Kasumi-1 (cell line): ENCODE data around the gene KIF24.
"Not testable (repeated sequence)": the region's sequence is repeated elsewhere in the genome, so short reads cannot be mapped to it uniquely, and the experiment has no call there.

ENCODE experiments used
- DNase-seq, 2 experiments: peaks; one replicate each; lab custom pipeline; 2025; lab: John Stamatoyannopoulos, UW

KIF24 gene, protein sequence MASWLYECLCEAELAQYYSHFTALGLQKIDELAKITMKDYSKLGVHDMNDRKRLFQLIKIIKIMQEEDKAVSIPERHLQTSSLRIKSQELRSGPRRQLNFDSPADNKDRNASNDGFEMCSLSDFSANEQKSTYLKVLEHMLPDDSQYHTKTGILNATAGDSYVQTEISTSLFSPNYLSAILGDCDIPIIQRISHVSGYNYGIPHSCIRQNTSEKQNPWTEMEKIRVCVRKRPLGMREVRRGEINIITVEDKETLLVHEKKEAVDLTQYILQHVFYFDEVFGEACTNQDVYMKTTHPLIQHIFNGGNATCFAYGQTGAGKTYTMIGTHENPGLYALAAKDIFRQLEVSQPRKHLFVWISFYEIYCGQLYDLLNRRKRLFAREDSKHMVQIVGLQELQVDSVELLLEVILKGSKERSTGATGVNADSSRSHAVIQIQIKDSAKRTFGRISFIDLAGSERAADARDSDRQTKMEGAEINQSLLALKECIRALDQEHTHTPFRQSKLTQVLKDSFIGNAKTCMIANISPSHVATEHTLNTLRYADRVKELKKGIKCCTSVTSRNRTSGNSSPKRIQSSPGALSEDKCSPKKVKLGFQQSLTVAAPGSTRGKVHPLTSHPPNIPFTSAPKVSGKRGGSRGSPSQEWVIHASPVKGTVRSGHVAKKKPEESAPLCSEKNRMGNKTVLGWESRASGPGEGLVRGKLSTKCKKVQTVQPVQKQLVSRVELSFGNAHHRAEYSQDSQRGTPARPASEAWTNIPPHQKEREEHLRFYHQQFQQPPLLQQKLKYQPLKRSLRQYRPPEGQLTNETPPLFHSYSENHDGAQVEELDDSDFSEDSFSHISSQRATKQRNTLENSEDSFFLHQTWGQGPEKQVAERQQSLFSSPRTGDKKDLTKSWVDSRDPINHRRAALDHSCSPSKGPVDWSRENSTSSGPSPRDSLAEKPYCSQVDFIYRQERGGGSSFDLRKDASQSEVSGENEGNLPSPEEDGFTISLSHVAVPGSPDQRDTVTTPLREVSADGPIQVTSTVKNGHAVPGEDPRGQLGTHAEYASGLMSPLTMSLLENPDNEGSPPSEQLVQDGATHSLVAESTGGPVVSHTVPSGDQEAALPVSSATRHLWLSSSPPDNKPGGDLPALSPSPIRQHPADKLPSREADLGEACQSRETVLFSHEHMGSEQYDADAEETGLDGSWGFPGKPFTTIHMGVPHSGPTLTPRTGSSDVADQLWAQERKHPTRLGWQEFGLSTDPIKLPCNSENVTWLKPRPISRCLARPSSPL (N-terminal part only)

DNA sequence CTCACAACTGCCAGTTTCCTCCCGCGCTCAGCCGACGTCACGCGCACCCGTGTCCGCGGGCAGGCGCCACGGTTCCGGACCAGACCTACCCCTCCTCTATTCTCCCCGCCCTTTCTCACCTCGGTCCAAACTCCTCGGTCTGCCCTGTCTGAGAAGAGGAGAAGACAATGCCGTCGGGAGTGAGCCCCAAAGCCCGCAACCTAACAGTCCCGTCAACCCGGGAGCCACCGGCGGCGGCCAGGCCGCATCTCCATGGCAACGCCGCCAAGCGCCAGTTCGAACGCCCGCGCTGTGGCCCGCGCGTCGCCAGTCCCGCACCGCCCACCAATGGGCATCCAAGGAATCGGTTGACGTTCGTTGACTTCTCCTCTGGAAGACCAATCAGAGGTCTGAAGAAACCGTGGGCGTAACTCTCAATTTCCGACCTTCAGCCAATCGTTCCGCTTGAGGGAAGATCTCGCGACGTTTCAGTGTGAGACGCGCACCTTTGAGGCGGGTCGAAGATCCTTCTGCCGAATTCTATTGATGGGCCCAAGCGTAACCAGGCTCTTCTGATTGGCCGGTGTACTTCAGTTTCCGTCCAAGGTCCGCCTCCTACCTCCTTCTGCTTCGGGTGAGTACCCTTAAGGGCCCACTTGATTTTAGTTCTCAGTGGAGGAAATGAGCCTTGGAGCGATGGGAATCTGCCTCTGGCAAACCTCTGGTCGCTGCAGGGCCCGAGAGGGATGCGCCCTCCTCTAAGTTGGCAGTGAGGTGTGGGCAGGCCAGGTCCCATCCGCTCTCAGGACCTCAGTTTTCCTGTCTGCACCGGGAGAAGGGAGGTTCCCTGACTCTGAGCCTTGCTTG lies at the start of gene KIF24, which contains the start of gene NUDT2:
Gene KIF24, minus strand, starts transcription at position 282 of the 846 bp plus-strand sequence. CDS start 17,922 bp downstream, outside the sequence.
Gene NUDT2, plus strand, starts transcription at position 583 of the 846 bp plus-strand sequence. CDS start 9,471 bp downstream, outside the sequence.
- peak; percentile 100 for DNase-seq

DNA sequence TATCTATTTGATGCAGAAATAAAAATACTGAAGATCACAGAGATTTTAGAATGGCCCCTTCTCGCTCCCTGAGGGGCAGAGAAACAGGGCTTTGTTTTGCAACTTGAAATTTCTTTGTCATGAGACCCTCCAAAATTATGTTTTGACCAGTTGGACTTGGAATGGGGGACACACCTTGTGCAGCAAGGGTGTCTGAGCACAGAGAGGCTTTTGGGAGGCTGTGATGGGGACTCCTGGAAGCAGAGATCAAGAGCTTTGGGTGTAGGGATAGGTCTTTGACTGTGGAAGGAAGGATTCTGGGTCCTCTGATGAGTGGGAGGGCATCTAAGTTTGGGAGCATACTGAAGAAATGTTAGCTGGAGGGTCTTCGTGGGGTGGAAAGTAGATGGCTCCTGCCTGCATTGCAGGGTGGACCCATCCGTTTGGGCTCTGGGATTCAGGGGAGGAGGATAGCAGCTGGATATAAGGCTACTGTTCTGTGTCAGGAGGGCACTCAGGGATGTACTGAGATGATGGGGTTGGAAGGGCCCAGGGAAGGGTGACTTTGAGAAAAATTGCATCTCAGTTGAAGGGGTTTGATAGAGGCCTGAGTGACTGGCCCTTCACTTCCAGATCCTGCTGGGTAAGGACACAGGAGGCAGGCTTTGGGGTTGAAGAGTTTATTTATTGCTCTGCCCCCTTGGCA lies 49.5 kb upstream of the KIF24 start:
- no peak for DNase-seq

DNA sequence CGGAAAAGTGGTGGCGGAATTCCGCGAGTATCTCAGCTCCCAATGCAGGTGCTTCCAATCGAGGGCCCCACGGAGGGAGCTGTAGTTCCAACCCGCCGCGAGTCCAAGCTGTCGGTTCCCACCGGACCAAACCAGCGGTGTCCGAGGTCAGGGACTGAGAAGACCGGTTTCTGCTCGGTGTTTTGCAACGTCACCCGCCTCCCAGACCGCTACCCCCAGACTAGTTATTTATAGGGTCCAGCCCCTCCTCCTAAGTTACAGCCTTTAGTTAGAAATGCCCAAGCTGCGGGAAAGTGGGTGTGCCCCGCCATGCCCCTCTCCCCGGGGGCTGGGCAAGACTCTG lies 48.3 kb upstream of the KIF24 start:
- no peak for DNase-seq

DNA sequence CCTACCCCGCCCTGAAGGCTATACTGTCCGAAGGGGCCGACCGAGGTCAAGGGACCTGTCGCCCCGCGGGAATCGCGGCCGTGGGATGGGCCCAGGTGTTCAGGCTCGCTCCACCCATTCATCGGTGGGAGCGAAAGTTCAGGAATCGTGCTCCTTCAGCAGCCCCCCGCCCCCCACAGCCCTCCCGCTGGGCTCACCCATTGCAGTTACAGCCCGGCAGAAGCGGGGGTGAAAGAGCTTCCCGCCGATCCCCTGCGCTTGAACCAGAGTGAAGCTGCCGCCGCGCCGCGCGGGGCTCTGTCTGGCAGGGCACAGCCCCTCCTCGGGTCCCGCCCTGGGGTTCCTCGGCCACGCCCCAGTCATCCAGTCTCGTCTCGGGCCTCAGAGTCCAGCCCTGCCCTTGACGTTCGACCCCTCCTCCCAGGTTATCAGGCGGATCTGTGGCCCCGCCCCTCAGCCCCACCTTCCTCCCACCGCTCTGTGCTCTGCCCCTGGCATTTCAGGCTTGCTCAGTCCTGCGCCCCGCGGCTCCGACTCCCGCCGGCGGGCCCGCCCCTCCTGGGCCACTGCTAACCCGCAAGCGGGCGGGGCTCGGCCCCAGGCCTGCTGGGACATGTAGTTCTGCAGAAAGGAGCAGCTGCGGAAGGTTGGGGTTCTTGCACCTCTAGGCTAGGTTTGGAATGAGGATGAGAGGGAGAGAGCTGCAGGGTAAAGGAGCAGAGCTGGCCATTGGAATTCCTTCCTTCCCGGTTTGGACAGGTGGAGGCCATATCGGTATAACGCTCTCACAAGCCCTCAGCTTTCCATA lies 47.7 kb upstream of the KIF24 start, which contains the start of gene MYORG:
Gene MYORG, minus strand, starts transcription at position 303 of the 808 bp plus-strand sequence. CDS start 3,955 bp downstream, outside the sequence.
- peak; percentile 96 to 97 for DNase-seq

DNA sequence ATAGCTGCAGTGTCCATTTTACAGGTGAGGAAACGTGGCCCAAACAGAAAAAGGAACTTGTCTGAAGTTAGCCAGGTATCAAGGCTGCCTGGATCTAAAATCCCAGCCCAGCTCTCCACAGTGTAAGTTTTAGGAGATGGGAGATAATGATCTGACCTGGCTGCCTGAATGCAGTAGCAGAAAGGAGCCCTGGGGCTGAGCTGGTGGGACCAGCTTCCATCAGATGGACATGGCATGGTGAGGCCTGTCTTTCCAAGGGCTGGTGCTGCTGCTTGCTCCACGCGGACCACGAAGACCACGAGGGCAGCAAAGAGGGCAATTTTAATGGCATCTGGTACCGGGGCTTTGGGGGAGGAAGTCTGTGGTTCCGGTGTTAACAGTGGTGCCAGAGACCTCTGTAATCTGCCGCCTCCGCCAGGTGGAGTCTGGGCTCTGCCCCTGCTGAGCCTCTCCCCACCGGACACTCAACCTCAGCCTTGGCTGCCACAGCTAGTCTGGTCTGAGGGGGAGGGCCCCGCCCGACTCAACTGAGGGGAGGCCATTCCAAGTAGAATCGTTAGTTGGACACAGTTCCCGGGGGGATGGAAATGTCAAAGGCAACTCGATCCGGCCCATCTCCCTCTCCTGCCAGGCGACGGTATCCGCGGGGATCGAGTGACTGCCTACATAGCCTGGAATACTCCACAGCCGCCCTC lies 47.0 kb upstream of the KIF24 start:
- peak; percentile 13 to 14 for DNase-seq

DNA sequence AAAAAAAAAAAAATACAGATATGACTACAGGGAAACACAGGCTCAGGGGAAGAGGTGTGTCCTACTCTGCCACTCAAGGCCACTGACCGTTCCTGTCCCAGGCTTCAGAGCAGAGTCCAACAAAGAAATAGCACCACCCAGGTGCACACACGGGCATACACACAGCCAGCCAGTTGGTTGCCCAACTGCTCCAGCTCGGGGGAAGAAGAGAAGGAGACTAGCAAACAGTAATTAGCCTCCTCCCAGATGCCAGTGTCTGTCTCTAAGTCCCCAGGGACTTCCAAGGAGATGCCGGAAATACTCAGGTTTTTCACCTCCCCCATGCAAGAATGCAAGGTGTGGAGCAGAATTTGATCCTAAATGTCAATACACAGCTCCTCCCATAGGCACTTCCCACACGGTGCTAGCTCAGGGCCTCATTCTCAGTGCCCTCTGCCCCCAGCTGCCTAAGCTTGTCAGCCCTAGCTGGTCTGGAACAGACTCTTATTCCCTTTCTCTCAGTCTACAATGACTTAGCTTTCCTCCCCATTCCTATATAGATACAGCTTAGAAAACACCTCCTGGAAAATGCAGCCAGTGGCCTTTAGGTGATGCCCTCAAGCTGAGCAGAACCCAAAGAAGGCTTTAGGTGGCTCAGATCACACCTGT lies 46.0 kb upstream of the KIF24 start:
- DNase-seq = no peak

DNA sequence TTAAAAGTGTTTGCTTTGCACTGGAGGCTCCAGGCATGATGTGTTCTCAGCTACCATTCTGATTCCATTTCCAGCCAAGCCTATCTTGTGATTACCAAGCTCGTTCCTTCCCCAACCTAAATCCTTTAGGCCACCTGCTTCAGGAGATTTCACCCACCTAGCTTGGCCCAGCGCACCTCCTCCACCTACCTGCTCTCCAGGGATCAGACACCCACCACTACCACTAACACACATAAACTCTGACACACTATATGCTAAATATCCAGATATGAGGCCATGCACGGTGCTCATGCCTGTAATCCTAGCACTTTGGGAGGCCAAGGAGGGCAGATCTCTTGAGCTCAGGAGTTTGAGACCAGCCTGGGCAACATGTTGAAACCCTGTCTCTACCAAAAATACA lies 45.3 kb upstream of the KIF24 start:
- no peak for DNase-seq

DNA sequence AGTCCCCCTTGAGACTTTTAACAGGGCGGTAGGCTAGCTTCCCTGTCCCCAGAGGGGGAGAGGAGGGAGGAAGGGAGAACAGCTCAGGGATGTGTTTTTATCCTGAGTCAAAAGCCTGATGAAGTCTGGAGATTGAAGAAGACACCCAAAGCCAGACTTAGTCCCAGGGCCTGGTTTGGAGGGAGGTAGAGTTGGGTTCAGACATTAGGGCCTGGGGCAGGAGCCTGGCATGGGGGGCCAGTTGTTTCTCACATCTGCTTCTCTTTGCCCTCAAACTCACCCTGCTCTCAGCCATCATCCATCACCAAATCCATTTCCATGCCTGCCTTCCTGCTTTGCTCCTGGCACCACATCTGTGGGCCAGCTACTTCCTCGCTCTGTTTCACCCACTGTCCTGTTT lies 44.7 kb upstream of the KIF24 start:
- no peak for DNase-seq

DNA sequence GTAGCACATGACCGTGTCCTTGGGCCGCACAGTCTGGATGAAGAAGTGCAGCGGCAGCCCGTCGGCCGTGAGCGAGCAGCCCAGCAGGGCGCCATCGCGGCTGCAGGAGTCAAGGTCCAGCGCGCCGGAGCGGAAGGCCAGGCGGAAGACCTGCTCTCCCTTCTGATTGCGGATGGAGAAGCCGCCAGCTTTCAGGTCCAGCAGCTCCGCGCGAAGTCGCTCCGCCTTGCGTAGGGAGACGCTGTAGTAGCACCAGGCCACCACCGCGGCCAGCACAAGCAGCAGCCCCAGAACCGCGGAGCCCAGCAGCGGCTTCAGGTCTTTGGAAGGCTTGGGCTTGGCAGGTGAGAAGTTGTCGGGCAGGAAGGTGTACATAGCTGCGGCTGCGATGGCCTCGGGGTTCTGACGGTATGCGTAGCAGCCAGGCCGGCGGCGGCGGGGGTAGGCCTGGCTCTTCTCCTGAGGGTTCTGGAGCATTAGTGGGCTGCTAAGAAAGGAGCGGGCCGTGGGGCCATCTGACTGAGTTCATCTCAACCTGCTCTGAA lies 43.5 kb upstream of the KIF24 start:
- DNase-seq = no peak

DNA sequence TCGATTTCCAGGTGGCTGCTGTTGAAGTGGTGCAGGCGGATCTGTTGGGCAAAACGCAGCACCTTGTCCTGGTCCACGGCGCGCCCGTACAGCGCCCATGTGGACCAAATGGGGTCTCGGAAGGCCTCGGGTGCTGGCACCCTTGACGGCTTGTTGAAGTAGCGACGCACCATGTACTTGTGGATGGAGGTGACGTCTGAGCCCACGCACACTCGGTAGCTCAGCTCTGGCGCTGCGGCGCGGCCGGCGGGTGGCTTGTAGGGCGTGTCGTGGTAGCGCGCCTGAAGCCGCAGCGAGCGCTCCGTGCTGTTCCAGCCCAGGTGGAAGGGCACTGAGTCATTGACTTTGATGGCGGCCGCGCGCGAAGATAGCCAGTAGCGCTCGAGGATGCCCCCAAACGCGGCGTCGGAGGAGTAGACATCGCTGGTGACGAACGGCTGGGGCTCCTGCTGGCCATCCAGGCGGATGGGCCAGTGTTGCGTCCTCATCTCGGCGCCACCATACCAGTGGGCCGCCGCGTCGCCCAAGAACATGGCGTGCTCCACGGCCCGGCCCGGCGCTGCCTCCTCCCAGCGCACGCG lies 42.9 kb upstream of the KIF24 start:
- no peak for DNase-seq

DNA sequence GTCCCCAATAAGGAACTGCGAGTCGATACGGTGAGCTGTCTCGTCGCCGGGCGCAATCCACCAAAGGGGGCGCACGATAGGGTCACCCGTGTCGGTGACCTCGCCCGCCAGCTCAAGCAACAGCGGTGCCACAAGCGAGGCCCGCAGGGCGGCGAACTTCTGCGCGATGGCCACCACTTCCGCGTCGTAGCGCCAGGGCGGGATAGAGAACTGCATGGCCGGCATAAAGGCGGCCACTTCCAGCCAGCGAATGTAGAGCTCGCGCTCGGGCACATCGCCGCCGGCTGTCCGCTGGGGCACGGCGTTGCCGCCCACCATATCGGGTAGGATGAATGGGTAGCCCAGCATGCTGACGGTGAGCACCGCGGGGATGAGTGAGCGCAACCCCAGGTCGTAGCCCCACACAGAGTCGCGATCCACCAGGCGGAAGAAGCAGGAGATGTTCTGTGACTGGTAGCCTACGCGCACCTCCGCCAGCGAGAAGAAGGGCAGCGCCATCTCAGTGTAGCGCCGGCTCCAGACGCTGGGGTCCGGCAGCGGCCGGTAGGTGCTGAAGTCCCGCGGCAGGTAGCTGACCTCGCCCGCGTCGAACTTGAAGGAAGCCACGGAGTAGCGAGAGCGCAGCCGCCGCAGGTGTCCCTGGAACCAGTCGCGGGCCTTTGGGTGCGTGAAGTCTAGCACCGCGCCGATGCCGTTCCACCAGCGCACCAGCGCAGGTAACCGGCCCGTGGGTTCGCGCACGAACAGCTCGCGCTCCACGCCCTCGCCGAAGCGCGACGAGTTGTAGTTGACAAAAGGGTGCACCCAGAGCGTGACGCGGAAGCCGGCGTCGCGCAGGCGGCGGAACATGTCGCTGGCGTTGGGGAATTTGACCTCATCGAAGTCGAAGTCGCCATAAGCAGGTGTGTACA lies 42.2 kb upstream of the KIF24 start:
- no peak for DNase-seq

DNA sequence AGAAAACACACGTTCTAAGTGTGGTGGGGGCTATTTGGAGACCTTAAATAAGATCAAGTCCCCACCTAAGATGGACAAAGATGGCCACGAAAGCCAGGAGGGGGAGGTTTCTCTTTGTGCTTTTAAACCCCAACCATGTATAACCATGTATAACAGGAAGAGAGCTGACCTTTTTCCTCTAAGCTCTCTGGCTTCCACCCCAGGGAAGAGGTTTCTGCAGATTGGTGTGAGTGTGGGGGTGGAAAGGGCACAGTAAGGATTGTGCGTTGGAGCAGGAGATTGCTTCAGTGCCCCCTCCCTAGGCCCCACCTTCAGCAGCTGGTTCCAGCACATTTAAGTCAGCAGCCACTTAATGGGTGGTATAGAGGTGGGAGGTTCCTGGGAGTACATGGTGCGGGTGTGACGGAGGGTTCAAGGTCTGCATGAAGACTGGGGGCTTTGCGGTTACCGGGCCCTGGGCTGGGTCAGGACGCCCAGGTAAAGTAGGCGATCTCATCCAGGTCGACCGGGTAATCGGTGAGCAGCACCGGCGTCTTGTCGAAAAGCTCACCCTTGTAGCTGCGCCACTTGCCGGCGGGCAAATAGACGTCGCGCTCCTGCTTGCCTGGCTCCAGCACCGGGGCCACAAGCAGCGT lies 41.4 kb upstream of the KIF24 start:
- no peak for DNase-seq

DNA sequence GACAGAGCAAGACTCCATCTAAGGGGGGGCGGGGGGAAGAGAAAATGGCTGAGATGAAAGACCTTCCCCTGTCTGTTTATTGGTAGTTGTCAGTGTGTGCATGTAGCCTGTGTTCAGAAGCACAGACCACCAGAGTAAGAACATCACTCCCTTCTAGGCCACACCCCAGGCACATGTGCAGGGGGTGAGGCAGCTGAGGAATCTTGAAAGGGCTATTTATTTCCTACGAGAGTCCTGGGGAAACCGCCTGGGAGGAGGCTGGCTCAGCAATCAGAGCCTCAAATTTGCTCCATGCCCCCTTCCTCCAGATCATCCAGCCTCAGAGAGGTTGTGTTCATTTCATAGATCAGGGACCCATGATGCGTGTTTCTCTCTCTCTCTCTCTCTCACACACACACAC lies 40.6 kb upstream of the KIF24 start:
- DNase-seq = no peak

DNA sequence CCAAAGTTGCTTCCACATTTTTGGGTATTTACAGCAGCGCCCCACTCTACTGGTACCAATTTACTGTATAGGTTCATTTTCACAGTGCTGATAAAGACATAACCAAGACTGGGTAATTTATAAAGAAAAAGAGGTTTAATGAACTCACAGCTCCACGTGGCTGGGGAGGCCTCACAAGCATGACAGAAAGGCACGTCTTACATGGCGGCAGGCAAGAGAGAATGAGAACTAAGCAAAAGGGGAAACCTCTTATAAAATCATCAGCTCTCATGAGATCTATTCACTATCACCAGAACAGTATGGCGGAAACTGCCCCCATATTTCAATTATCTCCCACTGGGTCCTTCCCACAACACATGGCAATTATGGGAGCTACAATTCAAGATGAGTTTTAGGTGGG lies 39.7 kb upstream of the KIF24 start:
- not testable (repeated sequence) for DNase-seq

DNA sequence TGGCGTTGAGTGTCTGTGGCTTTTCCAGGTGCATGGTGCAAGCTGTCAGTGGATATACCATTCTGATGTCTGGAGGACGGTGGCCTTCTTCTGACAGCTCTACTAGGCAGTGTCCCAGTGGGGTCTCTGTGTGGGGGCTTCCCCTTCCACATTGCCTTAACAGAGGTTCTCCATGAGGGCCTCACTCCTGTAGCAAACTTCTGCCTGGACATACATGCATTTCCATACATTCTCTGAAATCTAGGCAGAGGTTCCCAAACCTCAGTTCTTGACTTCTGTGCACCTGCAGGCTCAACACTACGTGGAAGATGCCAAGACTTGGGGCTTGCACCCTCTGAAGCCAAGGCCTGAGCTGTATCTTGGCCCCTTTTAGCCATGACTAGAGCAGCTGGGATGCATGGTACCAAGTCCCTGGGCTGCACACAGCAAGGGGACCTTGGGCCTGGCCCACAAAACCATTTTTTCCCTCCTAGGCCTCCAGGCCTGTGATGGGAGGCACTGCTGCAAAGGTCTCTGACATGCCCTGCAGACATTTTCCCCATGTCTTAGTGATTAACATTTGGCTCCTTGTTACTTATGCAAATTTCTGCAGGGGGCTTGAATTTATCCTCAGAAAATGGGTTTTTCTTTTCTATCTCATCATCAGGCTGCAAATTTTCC lies 38.8 kb upstream of the KIF24 start:
- DNase-seq = not testable (repeated sequence)

DNA sequence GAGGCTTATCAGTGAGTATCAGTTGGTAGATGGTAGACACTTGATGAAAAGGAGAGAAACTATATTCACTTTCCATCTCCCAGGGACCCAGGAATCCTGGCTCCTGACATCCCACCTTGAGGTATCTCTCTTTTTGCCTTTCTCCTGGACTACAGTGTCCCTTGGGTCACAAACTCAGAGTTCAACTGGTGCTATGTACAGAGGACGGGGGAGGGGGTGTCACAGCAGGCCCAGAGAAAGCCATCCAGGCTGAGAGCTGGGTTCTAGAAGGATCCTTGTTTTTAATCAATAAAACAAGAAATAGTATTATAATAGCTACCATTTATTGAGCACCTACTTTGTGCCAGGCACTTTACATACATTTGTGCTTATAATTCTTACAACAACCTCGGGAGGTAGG lies 37.3 kb upstream of the KIF24 start:
- no peak for DNase-seq
